ENCODE data around the gene GJD3. TPM values are rescaled to one million over a fixed set of nuclear protein-coding genes. Genes with fewer than 3 reads are reported as not detected.

The GJD3 gene
- total RNA-seq, 1 experiment from 2014 or later: 0.71 TPM

DNA sequence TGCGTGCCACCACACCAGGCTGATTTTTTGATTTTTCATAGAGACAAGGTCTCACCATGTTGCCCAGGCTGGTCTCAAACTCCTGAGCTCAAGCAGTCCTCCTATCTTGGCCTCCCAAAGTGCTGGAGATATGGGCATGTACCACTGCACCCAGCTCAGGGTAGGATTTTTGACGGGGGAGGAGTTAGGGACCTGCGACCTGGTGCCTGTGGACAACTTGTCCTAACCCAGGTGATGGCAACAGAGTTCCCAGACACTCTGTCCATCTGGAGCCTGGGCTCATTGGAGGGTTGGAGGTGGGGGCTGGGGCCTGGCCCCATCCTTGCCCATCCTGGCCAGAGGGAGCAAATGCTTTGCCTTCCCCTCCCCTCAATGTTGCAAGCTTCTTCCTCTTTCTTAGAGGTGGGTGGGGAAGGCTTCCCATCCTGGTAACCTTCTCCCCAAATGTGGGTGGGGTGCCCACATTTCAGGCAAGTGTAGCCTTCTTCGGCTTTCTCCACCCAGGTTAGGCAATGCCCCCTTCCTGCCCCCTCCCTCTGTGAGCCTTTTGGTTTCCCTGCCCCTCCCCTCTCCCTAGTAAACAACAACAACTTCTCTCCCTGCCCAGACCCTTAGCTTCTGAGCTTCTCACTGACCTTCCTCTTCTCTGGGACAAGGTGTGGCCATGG, 30.6 kb downstream of the GJD3 start:
- intact Hi-C loops (cut with micrococcal nuclease; ENCODE audit: unreplicated experiment): no loop called here
- no TSS peak for BruUV-seq (replicated peaks)
- CTCF ChIA-PET: interaction anchor here (0.6 to 37.0 kb wide), 6 partner anchors 14 to 564 kb away, joined by 3 to 1520 read pairs (median 4); partner anchors contain the start of genes GJD3 and RARA

GRCh38 chr17:40331743-40332641, 32.5 kb downstream of the GJD3 start:
- CTCF ChIA-PET: interaction anchor here (0.6 to 37.0 kb wide), 7 partner anchors 12 to 438 kb away, joined by 3 to 1520 read pairs (median 6); partner anchors contain the start of genes GJD3 and RARA
- Mint-ChIP-seq H3K27me3 (ENCODE audit: unreplicated experiment) (no peaks in the 10 kb centered on the region), H3K36me3 (ENCODE audit: insufficient read depth, unreplicated experiment) (peaks cover 28% of the 10 kb centered on the region), H3K27ac (ENCODE audit: unreplicated experiment) (peak overlapping the region; percentile 3), H3K4me1 (ENCODE audit: low read depth, unreplicated experiment) (peaks cover 71% of the 10 kb centered on the region), H3K4me3 (ENCODE audit: low read depth, unreplicated experiment) (peak overlapping the region; percentile 15), H3K9me3 (ENCODE audit: low read depth, unreplicated experiment) (no peaks in the 10 kb centered on the region)
- TF ChIP-seq, protein P1, sequence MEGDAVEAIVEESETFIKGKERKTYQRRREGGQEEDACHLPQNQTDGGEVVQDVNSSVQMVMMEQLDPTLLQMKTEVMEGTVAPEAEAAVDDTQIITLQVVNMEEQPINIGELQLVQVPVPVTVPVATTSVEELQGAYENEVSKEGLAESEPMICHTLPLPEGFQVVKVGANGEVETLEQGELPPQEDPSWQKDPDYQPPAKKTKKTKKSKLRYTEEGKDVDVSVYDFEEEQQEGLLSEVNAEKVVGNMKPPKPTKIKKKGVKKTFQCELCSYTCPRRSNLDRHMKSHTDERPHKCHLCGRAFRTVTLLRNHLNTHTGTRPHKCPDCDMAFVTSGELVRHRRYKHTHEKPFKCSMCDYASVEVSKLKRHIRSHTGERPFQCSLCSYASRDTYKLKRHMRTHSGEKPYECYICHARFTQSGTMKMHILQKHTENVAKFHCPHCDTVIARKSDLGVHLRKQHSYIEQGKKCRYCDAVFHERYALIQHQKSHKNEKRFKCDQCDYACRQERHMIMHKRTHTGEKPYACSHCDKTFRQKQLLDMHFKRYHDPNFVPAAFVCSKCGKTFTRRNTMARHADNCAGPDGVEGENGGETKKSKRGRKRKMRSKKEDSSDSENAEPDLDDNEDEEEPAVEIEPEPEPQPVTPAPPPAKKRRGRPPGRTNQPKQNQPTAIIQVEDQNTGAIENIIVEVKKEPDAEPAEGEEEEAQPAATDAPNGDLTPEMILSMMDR (IDR thresholded peaks at IDR 0.05; ENCODE audit: unreplicated experiment): peak; percentile 47
- intact Hi-C loops (cut with micrococcal nuclease; ENCODE audit: unreplicated experiment): no loop called here
- DNase-seq: peak; percentile 87
- BruUV-seq (replicated peaks): no TSS peak

More for the DNA sequence above, 30.6 kb downstream of the GJD3 start:
- Mint-ChIP-seq H3K36me3 (ENCODE audit: insufficient read depth, unreplicated experiment) (peaks cover 28% of the 10 kb centered on the region), H3K27me3 (ENCODE audit: unreplicated experiment) (no peaks in the 10 kb centered on the region), H3K9me3 (ENCODE audit: low read depth, unreplicated experiment) (no peaks in the 10 kb centered on the region), H3K27ac (ENCODE audit: unreplicated experiment) (no peak overlapping the region), H3K4me3 (ENCODE audit: low read depth, unreplicated experiment) (no peak overlapping the region), H3K4me1 (ENCODE audit: low read depth, unreplicated experiment) (peaks cover 54% of the 10 kb centered on the region)
- TF ChIP-seq, protein P1 (IDR thresholded peaks at IDR 0.05; ENCODE audit: unreplicated experiment): peak; percentile 3
- DNase-seq: no peak

DNA sequence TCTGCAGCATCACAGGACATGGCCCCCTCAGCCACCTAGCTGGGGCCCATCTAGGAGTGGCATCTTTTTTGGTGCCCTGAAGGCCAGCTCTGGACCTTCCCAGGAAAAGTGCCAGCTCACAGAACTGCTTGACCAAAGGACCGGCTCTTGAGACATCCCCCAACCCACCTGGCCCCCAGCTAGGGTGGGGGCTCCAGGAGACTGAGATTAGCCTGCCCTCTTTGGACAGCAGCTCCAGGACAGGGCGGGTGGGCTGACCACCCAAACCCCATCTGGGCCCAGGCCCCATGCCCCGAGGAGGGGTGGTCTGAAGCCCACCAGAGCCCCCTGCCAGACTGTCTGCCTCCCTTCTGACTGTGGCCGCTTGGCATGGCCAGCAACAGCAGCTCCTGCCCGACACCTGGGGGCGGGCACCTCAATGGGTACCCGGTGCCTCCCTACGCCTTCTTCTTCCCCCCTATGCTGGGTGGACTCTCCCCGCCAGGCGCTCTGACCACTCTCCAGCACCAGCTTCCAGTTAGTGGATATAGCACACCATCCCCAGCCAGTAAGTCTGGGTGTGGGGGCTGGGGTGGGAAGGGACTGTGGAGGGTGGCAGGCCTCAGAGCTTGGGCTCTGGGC, 33.6 kb downstream of the GJD3 start:
- no peak for DNase-seq
- CTCF ChIA-PET: interaction anchor here (0.6 to 37.0 kb wide), 6 partner anchors 11 to 152 kb away, joined by 3 to 1520 read pairs (median 6); partner anchors contain the start of genes GJD3 and RARA
- Mint-ChIP-seq H3K4me3 (ENCODE audit: low read depth, unreplicated experiment) (peak overlapping the region; percentile 1), H3K27ac (ENCODE audit: unreplicated experiment) (no peak overlapping the region), H3K27me3 (ENCODE audit: unreplicated experiment) (no peaks in the 10 kb centered on the region), H3K36me3 (ENCODE audit: insufficient read depth, unreplicated experiment) (peaks cover 32% of the 10 kb centered on the region), H3K9me3 (ENCODE audit: low read depth, unreplicated experiment) (no peaks in the 10 kb centered on the region), H3K4me1 (ENCODE audit: low read depth, unreplicated experiment) (peaks cover 82% of the 10 kb centered on the region)
- TF ChIP-seq, protein P1 (IDR thresholded peaks at IDR 0.05; ENCODE audit: unreplicated experiment): peak; percentile 2
- intact Hi-C loops (cut with micrococcal nuclease; ENCODE audit: unreplicated experiment): no loop called here
- BruUV-seq (replicated peaks): TSS peak; percentile 3

Data from Calu3 (cell line).